GM23338 (cell line): ENCODE measurements around the gene PALLD. TPM values are rescaled to one million over a fixed set of nuclear protein-coding genes. Genes with fewer than 3 reads are reported as not detected.

Experiments used
- ATAC-seq: fragments of 200-7000 bp; cut with Tn5 transposase; 3 replicates; pipeline ENCODE4 v1.9.1; 2020
- DNase-seq: peaks from one replicate; pipeline ENCODE4 v3.0.0-alpha.2; 2015; ENCODE audit warnings: low spot score
- H2AFZ ChIP-seq: fragments of 200-600 bp; sonication (generic); 2 replicates; pipeline ENCODE4 v1.8.0; 2016; ENCODE audit warnings: antibody characterized with exemption, mild to moderate bottlenecking, moderate library complexity
- H3F3A ChIP-seq: fragments of 200-600 bp; sonication (generic); replicated peaks from 2 replicates; pipeline ENCODE4 v1.8.0; 2017; ENCODE audit warnings: antibody characterized with exemption, mixed run types, low read depth
- H3K27ac ChIP-seq: fragments of 200-600 bp; sonication (generic); 2 replicates; pipeline ENCODE4 v1.6.1; 2016; ENCODE audit warnings: low read depth
- H3K27me3 ChIP-seq: fragments of 200-600 bp; sonication (generic); 2 replicates; pipeline ENCODE4 v1.8.0; 2016; ENCODE audit warnings: mild to moderate bottlenecking, mixed run types, moderate library complexity; ENCODE audit not compliant: insufficient read depth
- H3K36me3 ChIP-seq: fragments of 200-600 bp; sonication (generic); 2 replicates; pipeline ENCODE4 v1.8.0; 2016; ENCODE audit warnings: mild to moderate bottlenecking; ENCODE audit not compliant: insufficient read depth
- H3K4me1 ChIP-seq: fragments of 200-600 bp; sonication (generic); 2 replicates; pipeline ENCODE4 v1.8.0; 2016; ENCODE audit warnings: mild to moderate bottlenecking, moderate library complexity; ENCODE audit not compliant: insufficient read depth
- H3K4me2 ChIP-seq: fragments of 200-600 bp; sonication (generic); 2 replicates; pipeline ENCODE4 v1.7.1; 2017; ENCODE audit warnings: mixed run types
- H3K4me3 ChIP-seq: fragments of 200-600 bp; sonication (generic); 2 replicates; pipeline ENCODE4 v1.6.1; 2016; ENCODE audit warnings: mixed run types
- H3K79me2 ChIP-seq: fragments of 200-600 bp; sonication (generic); replicated peaks from 2 replicates; pipeline ENCODE4 v1.8.0; 2017; ENCODE audit warnings: mild to moderate bottlenecking; ENCODE audit not compliant: insufficient read depth
- H3K9me2 ChIP-seq: fragments of 200-600 bp; sonication (generic); 2 replicates; pipeline ENCODE4 v1.8.0; 2017; ENCODE audit not compliant: insufficient read depth
- H4K20me1 ChIP-seq: fragments of 200-600 bp; sonication (generic); replicated peaks from 2 replicates; pipeline ENCODE4 v1.8.0; 2017; ENCODE audit warnings: mild to moderate bottlenecking; ENCODE audit not compliant: insufficient read depth
- H3K27ac Mint-ChIP-seq: 2 replicates; pipeline ENCODE4 v1.8.0; 2020; ENCODE audit warnings: inconsistent platforms, mild to moderate bottlenecking, moderate library complexity, mixed read lengths
- H3K27me3 Mint-ChIP-seq: 3 replicates; pipeline ENCODE4 v1.8.0; 2022; ENCODE audit warnings: low read depth, mild to moderate bottlenecking, moderate library complexity, mixed read lengths, inconsistent platforms; ENCODE audit not compliant: insufficient read depth, poor library complexity
- H3K36me3 Mint-ChIP-seq: 3 replicates; pipeline ENCODE4 v1.8.0; 2021; ENCODE audit warnings: low read depth, mild to moderate bottlenecking, inconsistent platforms, moderate library complexity, mixed read lengths
- H3K4me1 Mint-ChIP-seq: 3 replicates; pipeline ENCODE4 v1.8.0; 2020; ENCODE audit warnings: mild to moderate bottlenecking, inconsistent platforms, mixed read lengths
- H3K4me3 Mint-ChIP-seq: 3 replicates; pipeline ENCODE4 v1.8.0; 2021; ENCODE audit warnings: moderate library complexity, mild to moderate bottlenecking, inconsistent platforms, mixed read lengths
- H3K9me3 Mint-ChIP-seq: 3 replicates; pipeline ENCODE4 v1.8.0; 2020; ENCODE audit warnings: moderate library complexity, mild to moderate bottlenecking, inconsistent platforms, mixed read lengths
- CREB1 ChIP-seq: fragments of 250-450 bp; sonication (Bioruptor Pico); IDR thresholded peaks from 2 replicates; pipeline ENCODE4 v1.5.0; 2020; ENCODE audit warnings: low read depth, mild to moderate bottlenecking, moderate library complexity
- ETS1 ChIP-seq: IDR thresholded peaks from 2 replicates; pipeline ENCODE4 v1.6.1; 2016; ENCODE audit warnings: antibody characterized with exemption
- EZH2 ChIP-seq: fragments of 200-600 bp; sonication (generic); IDR thresholded peaks from one replicate; pipeline ENCODE4 v1.8.0; 2017; ENCODE audit warnings: antibody characterized with exemption, mild to moderate bottlenecking, low read depth; ENCODE audit not compliant: unreplicated experiment
- EZH2phosphoT487 ChIP-seq: fragments of 200-600 bp; sonication (generic); IDR thresholded peaks from one replicate; pipeline ENCODE4 v1.8.1; 2018; ENCODE audit warnings: antibody characterized with exemption; ENCODE audit not compliant: unreplicated experiment
- JUNB ChIP-seq: IDR thresholded peaks from one replicate; pipeline ENCODE4 v1.6.1; 2016; ENCODE audit warnings: antibody characterized with exemption; ENCODE audit not compliant: unreplicated experiment
- POLR2AphosphoS5 ChIP-seq: IDR thresholded peaks from 2 replicates; pipeline ENCODE4 v1.6.1; 2016; ENCODE audit warnings: antibody characterized with exemption, low read depth
- REST ChIP-seq: IDR thresholded peaks from one replicate; pipeline ENCODE4 v1.6.1; 2018; ENCODE audit warnings: antibody characterized with exemption; ENCODE audit not compliant: unreplicated experiment
- STAT1 ChIP-seq: IDR thresholded peaks from one replicate; pipeline ENCODE4 v1.6.1; 2016; ENCODE audit warnings: antibody characterized with exemption; ENCODE audit not compliant: unreplicated experiment
- polyA plus RNA-seq: library from polyadenylated mRNA; unstranded; fragments of >200 nt; fragmentation: Nextera tagmentation; extraction: Ambion mirVana; gene quantifications from 2 replicates; pipeline ENCODE4 v1.2.1, GENCODE V29; 2016
- total RNA-seq: library from RNA; depleted of rRNA; stranded (reverse); fragments of >200 nt; shearing (Covaris generic); gene quantifications from 2 replicates; pipeline ENCODE4 v1.2.3, GENCODE V29; 2014
- TF ChIP-seq, protein P1 (sequence below): fragments of 250-450 bp; sonication (Bioruptor Pico); IDR thresholded peaks from 2 replicates; pipeline ENCODE4 v1.5.0; 2020; ENCODE audit warnings: mild to moderate bottlenecking, moderate library complexity
- TF ChIP-seq, protein P2 (sequence below), 2 experiments: fragments of 200-600 bp in 1 of 2; sonication (generic) in 1 of 2; conservative IDR thresholded peaks; 2 replicates each; pipeline versions ENCODE4 v1.5.1 to v1.6.1; 2016 to 2017; ENCODE audit warnings: antibody characterized with exemption in 2 of 2, low read depth in 2 of 2, mild to moderate bottlenecking in 2 of 2, moderate library complexity in 1 of 2

The PALLD gene
- total and polyA plus RNA-seq, 2 experiments from 2014 or later = 13.1 to 30.2 TPM

DNA sequence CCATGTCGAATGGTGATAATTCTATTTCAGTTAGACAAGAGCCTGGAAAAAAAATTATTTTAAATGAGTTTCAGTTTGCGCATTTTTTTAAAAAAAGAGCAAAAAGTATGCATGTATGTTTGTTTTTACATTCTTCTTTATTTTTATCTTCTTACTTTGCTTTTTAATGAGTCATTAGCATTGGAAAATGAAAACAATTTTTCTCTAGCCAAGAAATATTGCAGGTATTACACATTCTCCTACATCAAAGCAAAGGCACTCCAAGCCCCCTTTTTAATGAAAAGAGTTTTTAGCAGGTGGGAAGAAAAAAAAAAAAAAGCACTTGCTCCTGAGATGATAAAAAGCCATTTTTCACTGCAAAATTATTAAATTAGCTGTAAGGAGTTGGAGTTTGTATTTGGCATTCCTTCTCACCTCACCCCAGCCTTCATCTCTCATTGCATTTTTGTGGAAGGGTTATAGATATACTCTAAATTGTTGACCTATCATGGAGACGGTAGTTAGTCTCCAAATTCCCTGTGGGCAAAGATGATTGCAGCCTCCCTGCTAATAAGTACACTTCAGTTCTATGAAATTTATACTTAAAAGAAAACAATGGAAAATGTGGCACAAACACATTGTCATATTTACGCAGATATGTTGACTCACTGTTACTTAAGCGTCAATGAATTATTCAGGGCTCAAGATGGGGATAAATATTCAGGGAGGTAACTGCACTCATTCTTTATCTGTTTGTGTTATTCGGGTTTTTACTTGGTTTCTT, 43.8 kb downstream of the PALLD start:
- H3K27me3 ChIP-seq = no peaks in the 10 kb centered on the region
- H3K27ac ChIP-seq = no peak overlapping the region
- H3F3A ChIP-seq = no peaks in the 10 kb centered on the region
- Mint-ChIP-seq H3K36me3 (no peaks in the 10 kb centered on the region), H3K27me3 (peaks cover 2% of the 10 kb centered on the region), H3K4me3 (no peak overlapping the region), H3K9me3 (no peaks in the 10 kb centered on the region), H3K4me1 (peaks cover 4% of the 10 kb centered on the region; the same call in 2 of the 3 replicates), H3K27ac (peak overlapping the region; percentile 36; the same call in 1 of the 2 replicates)
- H3K9me2 ChIP-seq = no peaks in the 10 kb centered on the region
- peaks cover 9% of the 10 kb centered on the region for H3K4me1 ChIP-seq
- ATAC-seq = no peak
- H3K79me2 ChIP-seq = no peaks in the 10 kb centered on the region
- H3K4me3 ChIP-seq = no peak overlapping the region
- no peaks in the 10 kb centered on the region for H3K36me3 ChIP-seq
- TF ChIP-seq ETS1 = no peak
- TF ChIP-seq, protein P1, sequence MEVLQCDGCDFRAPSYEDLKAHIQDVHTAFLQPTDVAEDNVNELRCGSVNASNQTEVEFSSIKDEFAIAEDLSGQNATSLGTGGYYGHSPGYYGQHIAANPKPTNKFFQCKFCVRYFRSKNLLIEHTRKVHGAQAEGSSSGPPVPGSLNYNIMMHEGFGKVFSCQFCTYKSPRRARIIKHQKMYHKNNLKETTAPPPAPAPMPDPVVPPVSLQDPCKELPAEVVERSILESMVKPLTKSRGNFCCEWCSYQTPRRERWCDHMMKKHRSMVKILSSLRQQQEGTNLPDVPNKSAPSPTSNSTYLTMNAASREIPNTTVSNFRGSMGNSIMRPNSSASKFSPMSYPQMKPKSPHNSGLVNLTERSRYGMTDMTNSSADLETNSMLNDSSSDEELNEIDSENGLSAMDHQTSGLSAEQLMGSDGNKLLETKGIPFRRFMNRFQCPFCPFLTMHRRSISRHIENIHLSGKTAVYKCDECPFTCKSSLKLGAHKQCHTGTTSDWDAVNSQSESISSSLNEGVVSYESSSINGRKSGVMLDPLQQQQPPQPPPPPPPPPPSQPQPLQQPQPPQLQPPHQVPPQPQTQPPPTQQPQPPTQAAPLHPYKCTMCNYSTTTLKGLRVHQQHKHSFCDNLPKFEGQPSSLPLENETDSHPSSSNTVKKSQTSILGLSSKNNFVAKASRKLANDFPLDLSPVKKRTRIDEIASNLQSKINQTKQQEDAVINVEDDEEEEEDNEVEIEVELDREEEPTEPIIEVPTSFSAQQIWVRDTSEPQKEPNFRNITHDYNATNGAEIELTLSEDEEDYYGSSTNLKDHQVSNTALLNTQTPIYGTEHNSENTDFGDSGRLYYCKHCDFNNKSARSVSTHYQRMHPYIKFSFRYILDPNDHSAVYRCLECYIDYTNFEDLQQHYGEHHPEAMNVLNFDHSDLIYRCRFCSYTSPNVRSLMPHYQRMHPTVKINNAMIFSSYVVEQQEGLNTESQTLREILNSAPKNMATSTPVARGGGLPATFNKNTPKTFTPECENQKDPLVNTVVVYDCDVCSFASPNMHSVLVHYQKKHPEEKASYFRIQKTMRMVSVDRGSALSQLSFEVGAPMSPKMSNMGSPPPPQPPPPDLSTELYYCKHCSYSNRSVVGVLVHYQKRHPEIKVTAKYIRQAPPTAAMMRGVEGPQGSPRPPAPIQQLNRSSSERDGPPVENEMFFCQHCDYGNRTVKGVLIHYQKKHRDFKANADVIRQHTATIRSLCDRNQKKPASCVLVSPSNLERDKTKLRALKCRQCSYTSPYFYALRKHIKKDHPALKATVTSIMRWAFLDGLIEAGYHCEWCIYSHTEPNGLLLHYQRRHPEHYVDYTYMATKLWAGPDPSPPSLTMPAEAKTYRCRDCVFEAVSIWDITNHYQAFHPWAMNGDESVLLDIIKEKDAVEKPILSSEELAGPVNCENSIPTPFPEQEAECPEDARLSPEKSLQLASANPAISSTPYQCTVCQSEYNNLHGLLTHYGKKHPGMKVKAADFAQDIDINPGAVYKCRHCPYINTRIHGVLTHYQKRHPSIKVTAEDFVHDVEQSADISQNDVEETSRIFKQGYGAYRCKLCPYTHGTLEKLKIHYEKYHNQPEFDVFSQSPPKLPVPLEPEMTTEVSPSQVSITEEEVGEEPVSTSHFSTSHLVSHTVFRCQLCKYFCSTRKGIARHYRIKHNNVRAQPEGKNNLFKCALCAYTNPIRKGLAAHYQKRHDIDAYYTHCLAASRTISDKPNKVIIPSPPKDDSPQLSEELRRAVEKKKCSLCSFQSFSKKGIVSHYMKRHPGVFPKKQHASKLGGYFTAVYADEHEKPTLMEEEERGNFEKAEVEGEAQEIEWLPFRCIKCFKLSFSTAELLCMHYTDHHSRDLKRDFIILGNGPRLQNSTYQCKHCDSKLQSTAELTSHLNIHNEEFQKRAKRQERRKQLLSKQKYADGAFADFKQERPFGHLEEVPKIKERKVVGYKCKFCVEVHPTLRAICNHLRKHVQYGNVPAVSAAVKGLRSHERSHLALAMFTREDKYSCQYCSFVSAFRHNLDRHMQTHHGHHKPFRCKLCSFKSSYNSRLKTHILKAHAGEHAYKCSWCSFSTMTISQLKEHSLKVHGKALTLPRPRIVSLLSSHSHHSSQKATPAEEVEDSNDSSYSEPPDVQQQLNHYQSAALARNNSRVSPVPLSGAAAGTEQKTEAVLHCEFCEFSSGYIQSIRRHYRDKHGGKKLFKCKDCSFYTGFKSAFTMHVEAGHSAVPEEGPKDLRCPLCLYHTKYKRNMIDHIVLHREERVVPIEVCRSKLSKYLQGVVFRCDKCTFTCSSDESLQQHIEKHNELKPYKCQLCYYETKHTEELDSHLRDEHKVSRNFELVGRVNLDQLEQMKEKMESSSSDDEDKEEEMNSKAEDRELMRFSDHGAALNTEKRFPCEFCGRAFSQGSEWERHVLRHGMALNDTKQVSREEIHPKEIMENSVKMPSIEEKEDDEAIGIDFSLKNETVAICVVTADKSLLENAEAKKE = no peak
- TF ChIP-seq REST = no peak
- TF ChIP-seq POLR2AphosphoS5 = no peak
- TF ChIP-seq EZH2phosphoT487 = no peak
- TF ChIP-seq, protein P2, sequence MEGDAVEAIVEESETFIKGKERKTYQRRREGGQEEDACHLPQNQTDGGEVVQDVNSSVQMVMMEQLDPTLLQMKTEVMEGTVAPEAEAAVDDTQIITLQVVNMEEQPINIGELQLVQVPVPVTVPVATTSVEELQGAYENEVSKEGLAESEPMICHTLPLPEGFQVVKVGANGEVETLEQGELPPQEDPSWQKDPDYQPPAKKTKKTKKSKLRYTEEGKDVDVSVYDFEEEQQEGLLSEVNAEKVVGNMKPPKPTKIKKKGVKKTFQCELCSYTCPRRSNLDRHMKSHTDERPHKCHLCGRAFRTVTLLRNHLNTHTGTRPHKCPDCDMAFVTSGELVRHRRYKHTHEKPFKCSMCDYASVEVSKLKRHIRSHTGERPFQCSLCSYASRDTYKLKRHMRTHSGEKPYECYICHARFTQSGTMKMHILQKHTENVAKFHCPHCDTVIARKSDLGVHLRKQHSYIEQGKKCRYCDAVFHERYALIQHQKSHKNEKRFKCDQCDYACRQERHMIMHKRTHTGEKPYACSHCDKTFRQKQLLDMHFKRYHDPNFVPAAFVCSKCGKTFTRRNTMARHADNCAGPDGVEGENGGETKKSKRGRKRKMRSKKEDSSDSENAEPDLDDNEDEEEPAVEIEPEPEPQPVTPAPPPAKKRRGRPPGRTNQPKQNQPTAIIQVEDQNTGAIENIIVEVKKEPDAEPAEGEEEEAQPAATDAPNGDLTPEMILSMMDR (conservative IDR thresholded peaks at IDR 0.05; ENCODE audit: low read depth in 2 of 2) = no peak
- TF ChIP-seq CREB1 (CRISPR knock-in tag) = no peak
- no peak for TF ChIP-seq EZH2
- TF ChIP-seq JUNB = no peak
- no peak for TF ChIP-seq STAT1
- no peak for DNase-seq
- no peak overlapping the region for H3K4me2 ChIP-seq
- H2AFZ ChIP-seq = no peak overlapping the region; the same call in 1 of the 2 replicates
- no peaks in the 10 kb centered on the region for H4K20me1 ChIP-seq
